Caco-2 (cell line): ENCODE measurements around the gene ACTG2. TPM values are rescaled to one million over a fixed set of nuclear protein-coding genes. Genes with fewer than 3 reads are reported as not detected.

ENCODE experiments used
- BruUV-seq: library from RNA; stranded (reverse); fragments of 400-500 nt; replicated peaks from 2 replicates; lab custom pipeline; 2021; lab: Mats Ljungman, UMichigan
- CTCF ChIA-PET: fragments of 300-600 bp; sonication (Branson Sonifier 250); formaldehyde crosslinking; loops from one replicate; lab custom pipeline; 2022; ENCODE audit warnings: antibody characterized with exemption; lab: Charles Lee
- POLR2A ChIA-PET: fragments of 300-600 bp; sonication (Branson Sonifier 250); formaldehyde crosslinking; loops from one replicate; lab custom pipeline; 2022; ENCODE audit warnings: antibody characterized with exemption; lab: Charles Lee
- DNase-seq, 2 experiments: peaks; one replicate each; pipeline versions ENCODE4 v3.0.0 to v3.0.0-alpha.2; 2020 to 2022
- H3K27me3 ChIP-seq: replicated peaks from 2 replicates; pipeline ENCODE4 v1.6.0; 2011; ENCODE audit warnings: low read length; ENCODE audit not compliant: control insufficient read depth, insufficient read depth
- H3K36me3 ChIP-seq: 2 replicates; pipeline ENCODE4 v1.5.1; 2011; ENCODE audit warnings: low read length; ENCODE audit not compliant: control insufficient read depth, insufficient read depth
- H3K4me1 ChIP-seq: fragments of 250-450 bp; sonication (Bioruptor Pico); 2 replicates; pipeline ENCODE4 v1.5.1; 2020; ENCODE audit warnings: mild to moderate bottlenecking
- H3K4me3 ChIP-seq: 2 replicates; pipeline ENCODE4 v1.5.1; 2011; ENCODE audit warnings: low read depth, mild to moderate bottlenecking, control low read depth, low read length
- H3K9me3 ChIP-seq: fragments of 250-450 bp; sonication (Bioruptor Pico); 2 replicates; pipeline ENCODE4 v1.5.1; 2020; ENCODE audit warnings: mild to moderate bottlenecking, moderate library complexity
- H3K27ac Mint-ChIP-seq: one replicate; pipeline ENCODE4 v1.8.0; 2022; ENCODE audit warnings: mixed read lengths; ENCODE audit not compliant: unreplicated experiment
- H3K27me3 Mint-ChIP-seq: one replicate; pipeline ENCODE4 v1.8.0; 2022; ENCODE audit warnings: mixed read lengths; ENCODE audit not compliant: insufficient read depth, unreplicated experiment
- H3K36me3 Mint-ChIP-seq: one replicate; pipeline ENCODE4 v1.8.0; 2022; ENCODE audit warnings: mild to moderate bottlenecking, mixed read lengths; ENCODE audit not compliant: insufficient read depth, unreplicated experiment
- H3K4me1 Mint-ChIP-seq: one replicate; pipeline ENCODE4 v1.8.0; 2022; ENCODE audit warnings: low read depth, mixed read lengths; ENCODE audit not compliant: unreplicated experiment
- H3K4me3 Mint-ChIP-seq: one replicate; pipeline ENCODE4 v1.8.0; 2022; ENCODE audit warnings: mild to moderate bottlenecking, moderate library complexity, mixed read lengths; ENCODE audit not compliant: unreplicated experiment
- H3K9me3 Mint-ChIP-seq: one replicate; pipeline ENCODE4 v1.8.0; 2022; ENCODE audit warnings: mixed read lengths; ENCODE audit not compliant: unreplicated experiment
- CTCF ChIP-seq, 2 experiments: fragments of 200-600 bp in 1 of 2; IDR thresholded peaks; 1 replicate in 1 of 2; 2 replicates in 1 of 2; pipeline versions ENCODE4 v1.5.1 to v1.8.0; 2011 to 2022; ENCODE audit warnings: antibody characterized with exemption in 1 of 2, control low read depth in 1 of 2, inconsistent platforms in 1 of 2, low read depth in 1 of 2, low read length in 1 of 2, mild to moderate bottlenecking in 1 of 2, moderate library complexity in 1 of 2; ENCODE audit not compliant: insufficient read depth in 1 of 2, severe bottlenecking in 1 of 2, unreplicated experiment in 1 of 2
- intact Hi-C: fragments of 100-400 bp; cut with micrococcal nuclease; formaldehyde crosslinking; loops from one replicate; pipeline ENCODE4 v1.10.0; 2022; ENCODE audit not compliant: unreplicated experiment
- total RNA-seq: library from RNA; stranded (reverse); gene quantifications from 2 replicates; pipeline ENCODE4 v1.2.3, GENCODE V29; 2022

Gene ACTG2
- total RNA-seq, 1 experiment from 2014 or later = 2.6 TPM

- ChIA-PET POLR2A (no interaction called here), CTCF (no interaction called here)
- Mint-ChIP-seq H3K4me1 (no peaks in the 10 kb centered on the region), H3K36me3 (peaks cover 39% of the 10 kb centered on the region), H3K27me3 (no peaks in the 10 kb centered on the region), H3K27ac (no peak overlapping the region), H3K4me3 (no peak overlapping the region), H3K9me3 (no peaks in the 10 kb centered on the region)
- intact Hi-C loops = no loop called here
- no peak for DNase-seq
- no TSS peak for BruUV-seq
- H3K4me1 ChIP-seq = no peaks in the 10 kb centered on the region
- no peaks in the 10 kb centered on the region for H3K27me3 ChIP-seq
- H3K4me3 ChIP-seq = no peak overlapping the region
- no peak for TF ChIP-seq CTCF (IDR thresholded peaks at IDR 0.05; ENCODE audit: insufficient read depth in 1 of 2, low read depth in 1 of 2, low read length in 1 of 2, severe bottlenecking in 1 of 2, unreplicated experiment in 1 of 2)
- H3K9me3 ChIP-seq = no peaks in the 10 kb centered on the region
- H3K36me3 ChIP-seq = peaks cover 1% of the 10 kb centered on the region; the same call in 1 of the 2 replicates
Observed at GRCh38 chr2:73856214-73856613, 36.6 kb upstream of the ACTG2 start.

GRCh38 chr2:73859721-73860586, 32.9 kb upstream of the ACTG2 start:
- Histone ChIP-seq H3K9me3 (no peaks in the 10 kb centered on the region), H3K27me3 (no peaks in the 10 kb centered on the region), H3K36me3 (peaks cover 1% of the 10 kb centered on the region; the same call in 1 of the 2 replicates), H3K4me3 (no peak overlapping the region), H3K4me1 (no peaks in the 10 kb centered on the region)
- Mint-ChIP-seq H3K27me3 (no peaks in the 10 kb centered on the region), H3K27ac (no peak overlapping the region), H3K9me3 (no peaks in the 10 kb centered on the region), H3K4me3 (no peak overlapping the region), H3K4me1 (no peaks in the 10 kb centered on the region), H3K36me3 (peaks cover 50% of the 10 kb centered on the region)
- TF ChIP-seq CTCF (IDR thresholded peaks at IDR 0.05; ENCODE audit: insufficient read depth in 1 of 2, low read depth in 1 of 2, low read length in 1 of 2, severe bottlenecking in 1 of 2, unreplicated experiment in 1 of 2) = no peak
- no TSS peak for BruUV-seq
- no peak for DNase-seq
- ChIA-PET POLR2A (no interaction called here), CTCF (no interaction called here)
- intact Hi-C loops = no loop called here

GRCh38 chr2:73862987-73863386, 29.8 kb upstream of the ACTG2 start:
- Mint-ChIP-seq H3K27ac (no peak overlapping the region), H3K4me1 (no peaks in the 10 kb centered on the region), H3K27me3 (no peaks in the 10 kb centered on the region), H3K36me3 (peaks cover 36% of the 10 kb centered on the region), H3K9me3 (no peaks in the 10 kb centered on the region), H3K4me3 (no peak overlapping the region)
- Histone ChIP-seq H3K4me3 (no peak overlapping the region), H3K27me3 (no peaks in the 10 kb centered on the region), H3K36me3 (no peaks in the 10 kb centered on the region), H3K9me3 (no peaks in the 10 kb centered on the region), H3K4me1 (no peaks in the 10 kb centered on the region)
- no peak for TF ChIP-seq CTCF (IDR thresholded peaks at IDR 0.05; ENCODE audit: insufficient read depth in 1 of 2, low read depth in 1 of 2, low read length in 1 of 2, severe bottlenecking in 1 of 2, unreplicated experiment in 1 of 2)
- intact Hi-C loops = no loop called here
- ChIA-PET POLR2A (no interaction called here), CTCF (no interaction called here)
- no TSS peak for BruUV-seq
- DNase-seq = no peak
